GM18507 (cell line): Measurements from ENCODE around the gene CCNQ.

ENCODE experiments used
- DNase-seq: peaks from one replicate; pipeline ENCODE4 v3.0.0; 2011; ENCODE audit warnings: low read depth; ENCODE audit not compliant: insufficient read length; ENCODE audit errors: extremely low spot score
- FAIRE-seq: peaks from 2 replicates; lab custom pipeline; 2011; peaks lifted over from hg19 to GRCh38; lab: Jason Lieb, UNC

CCNQ gene

GRCh38 chrX:153600921-153601320 lies 2.0 kb upstream of the CCNQ start:
- no peak for DNase-seq
- FAIRE-seq = no peak

DNA sequence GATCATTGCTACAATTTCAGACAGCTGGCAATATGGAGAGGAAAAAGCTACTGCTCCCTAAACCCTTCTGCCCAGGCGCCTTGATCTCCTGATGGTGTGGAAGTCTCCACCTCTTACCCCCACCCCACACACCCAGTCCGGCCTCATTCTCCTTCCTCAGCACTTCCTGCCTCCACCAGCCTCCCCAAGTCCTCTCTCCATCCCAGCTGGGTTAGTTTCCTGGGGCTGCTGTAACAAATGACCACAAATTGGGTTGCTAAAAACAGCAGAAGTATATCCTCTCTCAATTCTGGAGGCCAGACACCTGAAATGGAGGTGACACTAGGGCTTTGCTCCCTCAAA lies 1.1 kb upstream of the CCNQ start:
- DNase-seq (no peak), FAIRE-seq (peak; percentile 26)

DNA sequence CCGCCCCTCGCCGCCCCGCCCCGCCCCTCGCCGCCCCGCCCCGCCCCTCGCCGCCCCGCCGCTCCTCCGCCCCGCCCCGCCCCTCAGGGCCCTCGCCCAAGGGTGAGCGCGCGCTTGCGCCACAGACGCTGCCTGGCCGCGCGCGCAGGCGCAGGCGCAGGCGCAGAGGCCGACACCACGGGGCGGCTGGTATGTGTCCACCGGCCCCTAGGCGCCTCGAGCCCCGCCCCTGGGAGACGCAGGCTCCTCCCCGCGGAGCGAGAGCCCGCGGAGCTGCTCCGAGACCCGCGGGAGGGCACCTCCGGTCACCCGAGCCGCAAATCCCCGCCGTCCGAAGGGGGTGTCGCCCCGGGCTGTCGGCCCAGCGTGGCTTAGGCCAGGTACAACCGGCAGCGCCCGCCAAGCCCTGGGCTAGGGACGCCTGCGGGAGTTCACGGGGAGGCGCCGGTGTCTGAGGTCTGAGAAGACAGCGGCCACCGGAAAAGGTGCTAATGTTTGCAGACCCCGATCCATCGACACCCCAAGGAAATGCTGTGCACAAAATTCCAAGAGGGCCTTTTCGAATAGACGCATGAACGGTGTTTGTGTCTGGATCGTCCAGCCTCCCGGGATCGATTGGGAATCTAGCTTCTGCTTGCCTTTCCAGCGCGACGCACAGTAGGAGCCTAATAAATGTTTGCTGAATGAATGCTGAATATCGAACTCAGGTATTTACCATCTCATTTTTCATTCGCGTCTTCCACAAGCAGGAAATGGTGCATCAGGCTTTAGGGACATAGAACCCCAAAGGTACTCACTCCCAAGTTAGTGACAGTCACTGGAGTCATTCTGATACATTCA lies 473 bp upstream of the CCNQ start:
- DNase-seq = peak; percentile 79
- peak; percentile 84 for FAIRE-seq

GRCh38 chrX:153596981-153597750 lies 1.8 kb downstream of the CCNQ start:
- FAIRE-seq (peak; percentile 72), DNase-seq (no peak)

DNA sequence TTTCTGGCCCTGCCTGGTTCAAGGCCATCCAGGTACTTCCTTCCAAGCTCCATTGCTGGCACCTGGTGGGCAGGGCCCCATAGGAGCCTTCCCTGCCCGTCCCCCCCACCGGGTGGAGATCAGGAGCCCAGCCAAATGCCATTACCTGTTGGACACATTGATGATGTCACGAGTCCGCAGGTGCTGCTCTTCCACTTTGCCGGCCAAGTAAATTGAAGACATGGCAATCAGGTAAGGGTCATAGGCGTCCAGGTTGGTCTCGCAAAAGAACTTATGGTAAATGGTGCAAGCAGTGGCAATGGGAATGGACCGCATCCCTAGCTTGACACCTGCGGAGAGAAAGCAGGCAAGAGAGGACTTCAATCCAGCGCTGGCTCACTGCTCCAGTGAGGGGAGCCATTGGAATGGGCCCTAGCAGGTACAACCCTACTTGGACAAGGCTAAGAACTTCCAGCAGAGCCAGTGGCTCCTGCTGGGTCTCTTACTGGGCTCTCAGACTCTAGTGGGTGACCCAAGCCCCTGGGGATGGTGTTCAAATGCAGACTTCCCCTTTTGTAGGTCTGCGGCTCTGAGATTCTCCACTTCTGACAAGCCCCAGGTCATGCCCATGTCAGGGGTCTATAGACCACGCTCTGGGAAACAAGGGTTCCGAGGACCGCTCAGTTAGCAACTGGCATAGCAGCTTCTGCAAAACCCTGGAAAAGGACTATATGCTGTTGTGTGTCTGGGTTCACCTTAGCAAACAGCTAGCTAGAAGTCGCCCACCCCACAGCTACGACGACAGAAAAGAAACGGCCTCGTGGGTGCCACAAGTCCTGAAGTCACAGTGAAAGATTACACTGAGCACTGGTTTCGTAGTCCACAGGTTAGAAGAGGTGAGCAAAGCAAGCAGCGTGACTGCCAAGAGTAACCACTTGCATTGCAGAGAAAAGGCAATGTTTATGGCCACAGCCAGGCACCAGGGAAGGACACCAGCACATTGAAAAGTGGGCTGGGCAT lies 2.8 kb downstream of the CCNQ start:
- no peak for DNase-seq
- FAIRE-seq = no peak

- no peak for FAIRE-seq
- no peak for DNase-seq
These were observed 3.6 kb downstream of the CCNQ start for GRCh38 chrX:153595387-153595786.

DNA sequence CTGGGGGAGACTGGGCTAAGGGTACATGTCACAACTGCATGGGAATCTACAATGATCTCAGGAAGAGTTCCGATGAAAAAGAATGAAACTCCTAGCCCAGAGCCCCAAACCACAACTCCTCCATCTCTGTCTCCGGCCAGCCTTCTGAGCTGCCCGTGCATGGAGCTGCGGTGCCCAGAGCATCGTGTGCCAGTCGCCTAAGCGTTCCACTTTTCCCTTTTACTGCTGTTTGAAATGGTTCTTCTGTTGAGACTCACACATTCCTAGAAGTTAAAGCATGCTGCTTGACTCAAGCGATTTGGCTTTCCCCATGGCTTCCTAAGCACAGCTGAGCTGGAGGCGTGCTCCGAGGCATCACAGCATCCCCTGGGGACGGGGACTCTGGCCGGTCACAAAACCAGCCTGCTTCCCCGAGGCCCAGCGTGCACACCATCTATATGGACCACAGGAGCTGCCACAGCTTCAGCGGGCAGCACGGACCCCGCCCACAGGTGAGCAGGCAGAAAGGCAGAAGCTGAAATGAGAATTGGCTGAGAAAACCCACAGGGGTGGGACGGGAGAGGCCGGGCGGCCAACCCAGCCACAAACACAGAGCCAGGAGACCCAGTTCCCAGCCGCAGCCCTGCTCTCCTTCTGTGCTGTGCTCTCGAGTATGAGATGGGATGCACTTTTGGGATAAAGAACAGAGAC lies 5.0 kb downstream of the CCNQ start:
- FAIRE-seq (no peak), DNase-seq (no peak)

DNA sequence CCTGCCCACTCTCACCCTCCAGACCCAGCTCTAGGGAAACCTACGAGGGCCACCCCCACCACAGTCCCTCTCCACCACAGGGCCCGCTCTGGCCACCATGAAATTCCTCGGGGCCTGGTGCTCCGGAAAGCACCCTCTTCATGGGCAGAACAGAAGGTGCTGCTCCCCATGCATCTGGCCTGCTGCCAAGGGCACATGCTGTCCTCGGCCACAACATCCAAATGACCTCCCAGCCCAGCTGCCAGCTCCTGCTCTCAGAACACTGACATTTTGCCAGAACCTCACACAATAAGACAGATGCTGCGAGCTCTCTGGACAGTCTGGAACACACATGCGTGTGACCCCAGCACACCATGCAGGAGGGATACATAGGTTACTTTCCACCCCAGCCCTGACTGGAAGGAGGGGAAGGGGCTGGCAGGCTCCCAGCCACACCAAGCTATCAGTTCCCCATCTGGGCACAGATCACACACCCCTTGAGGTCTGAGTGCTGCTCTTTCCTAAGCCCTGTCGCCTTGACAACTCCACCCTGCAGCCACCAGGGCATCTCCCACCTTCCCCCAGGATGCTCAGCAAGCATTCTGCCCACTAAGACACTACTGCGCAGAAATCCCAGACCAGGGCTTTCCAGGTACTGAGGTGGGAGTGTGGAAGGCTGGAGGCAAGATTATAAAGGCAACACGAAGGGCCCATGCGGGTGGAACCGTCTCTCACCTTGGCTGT lies 5.8 kb downstream of the CCNQ start:
- FAIRE-seq (no peak), DNase-seq (no peak)

GRCh38 chrX:153592091-153592833 lies 6.7 kb downstream of the CCNQ start:
- DNase-seq = no peak
- no peak for FAIRE-seq

- DNase-seq (no peak), FAIRE-seq (no peak)
These were observed 7.7 kb downstream of the CCNQ start for GRCh38 chrX:153590961-153591956.

GRCh38 chrX:153588782-153589446 lies 10.0 kb downstream of the CCNQ start:
- DNase-seq = no peak
- no peak for FAIRE-seq

DNA sequence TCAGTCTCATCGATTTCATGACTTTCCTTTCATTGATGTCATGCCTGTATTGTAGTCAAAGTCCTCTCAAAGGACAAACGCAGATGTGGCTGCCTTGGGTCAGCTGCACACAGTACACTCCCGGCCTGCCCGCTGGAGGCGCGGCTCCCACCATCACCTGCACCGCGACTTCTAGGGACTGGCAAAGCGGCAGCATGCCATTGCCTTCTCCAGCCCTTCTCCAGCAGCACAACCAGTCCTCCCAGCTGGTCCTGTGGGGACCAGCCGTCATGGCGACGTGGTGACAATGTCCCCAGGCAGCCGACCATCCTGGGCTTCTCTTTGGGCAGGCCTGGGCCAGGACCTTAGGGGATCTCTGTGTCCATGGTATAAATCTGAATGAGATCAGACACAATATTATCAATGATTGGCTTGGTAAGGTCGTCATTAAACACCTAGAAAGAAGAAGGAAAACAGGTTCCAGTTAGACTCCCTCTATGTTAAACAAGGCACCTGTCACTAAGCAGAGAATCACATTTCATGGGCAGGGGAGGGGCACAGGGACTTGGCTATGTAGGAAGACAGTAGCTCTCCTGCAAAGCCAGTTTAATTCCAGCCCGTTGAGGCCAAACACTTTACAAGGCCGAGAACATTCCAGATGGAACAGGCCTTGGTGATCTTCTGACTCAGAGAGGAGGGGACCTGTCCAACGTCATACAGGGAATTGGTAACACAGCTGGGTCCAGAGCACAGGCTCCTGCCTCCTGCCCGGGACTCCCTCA lies 10.7 kb downstream of the CCNQ start:
- FAIRE-seq = no peak

GRCh38 chrX:153587342-153587741 lies 11.6 kb downstream of the CCNQ start:
- DNase-seq = no peak
- FAIRE-seq = no peak

More for the DNA sequence above, 10.7 kb downstream of the CCNQ start:
- DNase-seq = no peak

DNA sequence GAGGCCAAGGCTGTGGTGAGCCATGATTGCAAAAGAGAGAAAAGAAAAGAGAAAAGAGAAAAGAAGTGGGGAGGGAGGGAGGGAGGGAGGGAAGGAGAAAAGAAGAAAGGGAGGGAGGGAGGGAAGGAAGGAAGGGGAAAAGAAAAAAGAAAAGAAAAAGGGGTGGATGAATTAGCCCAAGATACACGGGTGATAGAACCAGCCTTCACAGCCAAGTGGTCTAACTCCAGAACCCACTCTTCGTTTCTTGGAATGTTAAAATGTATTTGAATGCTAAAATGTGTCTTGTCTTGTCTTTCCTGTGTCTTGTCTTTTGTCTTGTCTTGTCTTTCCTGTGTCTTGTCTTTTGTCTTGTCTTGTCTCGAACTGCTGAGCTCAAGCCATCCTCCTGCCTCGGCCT lies 13.1 kb downstream of the CCNQ start:
- DNase-seq (no peak), FAIRE-seq (no peak)

GRCh38 chrX:153583433-153583832 lies 15.5 kb downstream of the CCNQ start:
- DNase-seq (no peak), FAIRE-seq (no peak)

- DNase-seq (peak; percentile 63), FAIRE-seq (peak; percentile 99)
These were observed 16.0 kb downstream of the CCNQ start for GRCh38 chrX:153582896-153583295.
